ENCODE data around the gene WNK3.

The WNK3 gene

GRCh38 chrX:54157561-54157960 is 200.3 kb downstream of the WNK3 start:
- DNase-seq, result no peak

Data from C1 segment of cervical spinal cord (tissue), 14 donors.